WERI-Rb-1 (cell line): Measurements from ENCODE around the gene KRTAP22-2.

ENCODE experiments used
- DNase-seq: peaks from one replicate; pipeline ENCODE4 v3.0.0-alpha.2; 2020
- H3K27ac ChIP-seq: fragments of 250-450 bp; sonication (Bioruptor Pico); 2 replicates; pipeline ENCODE4 v1.5.1; 2020; ENCODE audit warnings: mild to moderate bottlenecking, moderate library complexity
- H3K27me3 ChIP-seq: fragments of 250-450 bp; sonication (Bioruptor Pico); 2 replicates; pipeline ENCODE4 v1.5.1; 2021; ENCODE audit warnings: mild to moderate bottlenecking, low read depth, moderate library complexity; ENCODE audit not compliant: insufficient read depth, severe bottlenecking
- H3K36me3 ChIP-seq: fragments of 250-450 bp; sonication (Bioruptor Pico); 2 replicates; pipeline ENCODE4 v1.5.1; 2020; ENCODE audit warnings: mild to moderate bottlenecking, moderate library complexity
- H3K4me3 ChIP-seq: 2 replicates; pipeline ENCODE4 v1.5.1; 2011; ENCODE audit warnings: low read depth, mild to moderate bottlenecking, control low read depth, low read length
- H3K9me3 ChIP-seq: fragments of 250-450 bp; sonication (Bioruptor Pico); 2 replicates; pipeline ENCODE4 v1.5.1; 2021; ENCODE audit warnings: mild to moderate bottlenecking, moderate library complexity; ENCODE audit not compliant: severe bottlenecking
- TF ChIP-seq, protein P1 (sequence below): IDR thresholded peaks from 2 replicates; pipeline ENCODE4 v1.5.1; 2011; ENCODE audit warnings: low read depth, mild to moderate bottlenecking, control low read depth, inconsistent platforms, low read length

KRTAP22-2 gene

GRCh38 chr21:30625449-30626165, 35.4 kb upstream of the KRTAP22-2 start:
- DNase-seq = no peak
- no peak overlapping the region for H3K27ac ChIP-seq
- no peaks in the 10 kb centered on the region for H3K36me3 ChIP-seq
- no peaks in the 10 kb centered on the region for H3K9me3 ChIP-seq
- H3K27me3 ChIP-seq = peaks cover 87% of the 10 kb centered on the region
- no peak overlapping the region for H3K4me3 ChIP-seq
- TF ChIP-seq, protein P1, sequence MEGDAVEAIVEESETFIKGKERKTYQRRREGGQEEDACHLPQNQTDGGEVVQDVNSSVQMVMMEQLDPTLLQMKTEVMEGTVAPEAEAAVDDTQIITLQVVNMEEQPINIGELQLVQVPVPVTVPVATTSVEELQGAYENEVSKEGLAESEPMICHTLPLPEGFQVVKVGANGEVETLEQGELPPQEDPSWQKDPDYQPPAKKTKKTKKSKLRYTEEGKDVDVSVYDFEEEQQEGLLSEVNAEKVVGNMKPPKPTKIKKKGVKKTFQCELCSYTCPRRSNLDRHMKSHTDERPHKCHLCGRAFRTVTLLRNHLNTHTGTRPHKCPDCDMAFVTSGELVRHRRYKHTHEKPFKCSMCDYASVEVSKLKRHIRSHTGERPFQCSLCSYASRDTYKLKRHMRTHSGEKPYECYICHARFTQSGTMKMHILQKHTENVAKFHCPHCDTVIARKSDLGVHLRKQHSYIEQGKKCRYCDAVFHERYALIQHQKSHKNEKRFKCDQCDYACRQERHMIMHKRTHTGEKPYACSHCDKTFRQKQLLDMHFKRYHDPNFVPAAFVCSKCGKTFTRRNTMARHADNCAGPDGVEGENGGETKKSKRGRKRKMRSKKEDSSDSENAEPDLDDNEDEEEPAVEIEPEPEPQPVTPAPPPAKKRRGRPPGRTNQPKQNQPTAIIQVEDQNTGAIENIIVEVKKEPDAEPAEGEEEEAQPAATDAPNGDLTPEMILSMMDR = no peak

- TF ChIP-seq, protein P1 = no peak
- Histone ChIP-seq H3K9me3 (no peaks in the 10 kb centered on the region), H3K27me3 (peaks cover 87% of the 10 kb centered on the region), H3K36me3 (no peaks in the 10 kb centered on the region), H3K4me3 (no peak overlapping the region), H3K27ac (no peak overlapping the region)
- DNase-seq = no peak
Measured at GRCh38 chr21:30623362-30623761, 33.2 kb upstream of the KRTAP22-2 start.

- Histone ChIP-seq H3K4me3 (no peak within 1 kb of the TSS), H3K9me3 (no peaks in the 10 kb centered on the region), H3K36me3 (no peaks in the 10 kb centered on the region), H3K27ac (no peak within 1 kb of the TSS), H3K27me3 (peaks cover 75% of the 10 kb centered on the region)
- TF ChIP-seq, protein P1 = no peak
- DNase-seq = no peak
Measured at GRCh38 chr21:30620522-30620921, 30.3 kb upstream of the KRTAP22-2 start, which contains the start of gene KRTAP20-4. Gene KRTAP20-4 (plus strand): TSS chr21:30620627.

- no peak for DNase-seq
- TF ChIP-seq, protein P1 = no peak
- Histone ChIP-seq H3K36me3 (no peaks in the 10 kb centered on the region), H3K9me3 (no peaks in the 10 kb centered on the region), H3K27me3 (peaks cover 71% of the 10 kb centered on the region), H3K4me3 (no peak overlapping the region), H3K27ac (no peak overlapping the region)
Measured at GRCh38 chr21:30620080-30620479, 29.9 kb upstream of the KRTAP22-2 start.

- no peak within 1 kb of the TSS for H3K27ac ChIP-seq
- H3K9me3 ChIP-seq = no peaks in the 10 kb centered on the region
Measured at GRCh38 chr21:30616125-30616524, 25.9 kb upstream of the KRTAP22-2 start, which contains the start of gene KRTAP20-1. Gene KRTAP20-1 (plus strand): TSS chr21:30616425. CDS start chr21:30616455, 30 bp downstream.

More at GRCh38 chr21:30616125-30616524, 25.9 kb upstream of the KRTAP22-2 start, which contains the start of gene KRTAP20-1:
- TF ChIP-seq, protein P1 = no peak
- H3K36me3 ChIP-seq = no peaks in the 10 kb centered on the region
- DNase-seq = no peak
- peaks cover 61% of the 10 kb centered on the region for H3K27me3 ChIP-seq
- no peak within 1 kb of the TSS for H3K4me3 ChIP-seq
